A549 treated with AZD9567 at 1 μM for 4 hours (cell line): ENCODE measurements around the gene CRELD1. TPM values are rescaled to one million over a fixed set of nuclear protein-coding genes. Genes with fewer than 3 reads are reported as not detected.

Experiments used
- total RNA-seq: library from RNA; stranded (reverse); fragments of 200-300 nt; extraction: Qiagen RNA extraction; gene quantifications from 5 replicates; pipeline ENCODE4 v1.2.3, GENCODE V29; 2022; ENCODE audit not compliant: insufficient read depth

The CRELD1 gene
- 11.5 to 14.6 TPM (median 12.6 TPM) in 5 replicates for total RNA-seq

GRCh38 chr3:9933561-9934234 is at the start of gene CRELD1:
TSS of gene CRELD1 (plus strand) at chr3:9933834. CDS start at chr3:9934439, 605 bp downstream.

GRCh38 chr3:9890249-9891071 is 43.2 kb upstream of the CRELD1 start, which contains the start of gene JAGN1:
TSS of gene JAGN1 (plus strand) at chr3:9890610. CDS start at chr3:9890723, 113 bp downstream.

GRCh38 chr3:9902372-9903237 is 31.0 kb upstream of the CRELD1 start, which contains the start of gene IL17RE:
TSS of gene IL17RE (plus strand) at chr3:9902848. CDS start at chr3:9902933, 85 bp downstream.

GRCh38 chr3:9916734-9917680 is 16.6 kb upstream of the CRELD1 start, which contains the start of gene IL17RC:
TSS of gene IL17RC (plus strand) at chr3:9917098. CDS start at chr3:9917316, 218 bp downstream.

GRCh38 chr3:9951962-9952805 is 18.6 kb downstream of the CRELD1 start, which contains the start of gene PRRT3:
TSS of gene PRRT3 (minus strand) at chr3:9952408. CDS start at chr3:9950115, 2,293 bp downstream.

Other genes with a start within 250 kb of the CRELD1 start
- 0.18 to 0.31 TPM (median 0.21 TPM) in 4 of 5 replicates, not detected in the other for gene CPNE9, start 230.0 kb upstream of the CRELD1 start, total RNA-seq
- gene BRPF1, start 202.1 kb upstream of the CRELD1 start, total RNA-seq = 17.8 to 20.9 TPM (median 20.0 TPM) in 5 replicates
- gene OGG1, start 183.9 kb upstream of the CRELD1 start, total RNA-seq = 14.7 to 17.9 TPM (median 16.8 TPM) in 5 replicates
- 13.6 to 16.8 TPM (median 16.2 TPM) in 5 replicates for gene CAMK1, start 163.9 kb upstream of the CRELD1 start, total RNA-seq
- gene TADA3, start 141.4 kb upstream of the CRELD1 start, total RNA-seq = 49.0 to 59.0 TPM (median 57.7 TPM) in 5 replicates
- gene ARPC4, start 140.8 kb upstream of the CRELD1 start, total RNA-seq = 144 to 268 TPM (median 150 TPM) in 5 replicates
- gene TTLL3, start 123.6 kb upstream of the CRELD1 start, total RNA-seq = 6.9 to 10.0 TPM (median 7.9 TPM) in 5 replicates
- gene RPUSD3, start 89.8 kb upstream of the CRELD1 start, total RNA-seq = 45.8 to 59.7 TPM (median 56.7 TPM) in 5 replicates
- 30.4 to 45.5 TPM (median 37.8 TPM) in 5 replicates for gene CIDEC, start 53.6 kb upstream of the CRELD1 start, total RNA-seq
- gene JAGN1, start 43.2 kb upstream of the CRELD1 start, total RNA-seq = 62.9 to 86.9 TPM (median 83.6 TPM) in 5 replicates
- gene IL17RE, start 31.0 kb upstream of the CRELD1 start, total RNA-seq = 0.98 to 1.3 TPM (median 1.2 TPM) in 4 of 5 replicates, not detected in the other
- gene IL17RC, start 16.7 kb upstream of the CRELD1 start, total RNA-seq = 22.3 to 27.2 TPM (median 22.6 TPM) in 5 replicates
- 0.51 to 1.7 TPM (median 1.6 TPM) in 5 replicates for gene PRRT3, start 18.6 kb downstream of the CRELD1 start, total RNA-seq
- gene EMC3, start 53.0 kb downstream of the CRELD1 start, total RNA-seq = 109 to 127 TPM (median 120 TPM) in 5 replicates
- 18.2 to 20.8 TPM (median 18.5 TPM) in 5 replicates for gene FANCD2, start 92.6 kb downstream of the CRELD1 start, total RNA-seq
- gene FANCD2OS, start 174.4 kb downstream of the CRELD1 start, total RNA-seq = not detected in 5 replicates
- gene BRK1, start 181.8 kb downstream of the CRELD1 start, total RNA-seq = 167 to 179 TPM (median 172 TPM) in 5 replicates
- gene VHL, start 207.9 kb downstream of the CRELD1 start, total RNA-seq = 28.9 to 33.7 TPM (median 31.3 TPM) in 5 replicates
- 12.7 to 17.5 TPM (median 14.8 TPM) in 5 replicates for gene IRAK2, start 231.1 kb downstream of the CRELD1 start, total RNA-seq